ENCODE results near the gene MTA1. TPM values are rescaled to one million over a fixed set of nuclear protein-coding genes. Genes with fewer than 3 reads are reported as not detected.

The MTA1 gene
- polyA plus RNA-seq, 3 donors from 2014 or later, result 0.82 to 3.0 (median 2.8) TPM

DNA sequence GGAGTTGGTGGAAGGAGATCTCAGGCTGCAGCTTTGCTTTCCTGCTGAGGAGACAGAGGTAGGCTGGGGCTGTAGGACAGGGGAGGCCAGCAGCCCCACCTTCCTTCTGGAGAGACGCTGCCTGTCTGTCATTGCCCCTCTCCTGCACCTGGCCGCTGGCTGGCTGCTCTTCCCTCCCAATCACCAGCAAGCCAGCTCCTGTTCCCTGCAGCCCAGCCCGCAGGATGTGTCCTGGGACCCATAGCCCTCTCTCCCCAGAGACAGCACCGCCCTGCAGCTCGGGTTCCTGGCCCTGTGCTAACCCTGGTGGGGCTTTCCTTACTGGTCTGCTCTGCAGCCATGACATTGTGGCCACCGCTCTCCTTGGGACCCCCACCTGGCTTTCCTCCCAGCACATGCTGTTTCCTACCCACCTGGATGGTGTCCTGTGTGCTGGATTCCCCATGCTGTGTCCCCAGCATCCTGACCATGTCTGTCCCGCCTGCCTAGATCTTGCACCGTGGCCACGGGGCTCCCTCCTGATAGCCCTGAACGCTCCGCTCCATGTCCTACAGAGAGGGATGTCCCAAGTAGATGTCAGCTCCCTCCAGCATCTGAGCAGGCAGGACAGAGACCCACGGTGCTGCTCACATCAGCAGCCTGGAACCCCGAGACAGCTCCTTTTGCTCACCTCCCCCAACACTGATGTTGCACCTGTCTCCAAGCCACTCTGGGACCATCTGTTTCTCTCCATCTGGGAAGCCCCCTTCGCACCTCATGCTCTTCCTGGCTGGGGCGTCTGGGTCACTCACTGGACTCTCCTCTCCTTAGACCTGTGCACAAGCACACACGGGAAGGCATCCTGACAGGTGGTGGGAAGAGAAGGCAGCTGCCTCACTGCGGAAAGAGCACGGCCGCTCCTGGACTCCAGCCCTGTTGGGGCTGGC is 1.1 kb upstream of the MTA1 start:
- Mint-ChIP-seq H3K27me3 (ENCODE audit: low read depth in 3 of 3) (peaks cover 5 to 9% (median 5%) of the 10 kb centered on the region in 3 donors), H3K27ac (peak overlapping the region in 4 of 6 donors; percentile 21 to 67 (median 31)), H3K9me3 (no peaks in the 10 kb centered on the region), H3K4me3 (peak overlapping the region; percentile 42 to 80 (median 67)), H3K36me3 (no peaks in the 10 kb centered on the region), H3K4me1 (peaks cover 30 to 37% of the 10 kb centered on the region in 2 donors)
- no peak for DNase-seq

GRCh38 chr14:105420101-105420973 is 710 bp downstream of the MTA1 start:
- Mint-ChIP-seq H3K36me3 (no peaks in the 10 kb centered on the region), H3K4me1 (peaks cover 30 to 37% of the 10 kb centered on the region in 2 donors), H3K9me3 (no peaks in the 10 kb centered on the region), H3K4me3 (peak overlapping the region; percentile 70 to 85 (median 84)), H3K27me3 (ENCODE audit: low read depth in 3 of 3) (peaks cover 5% of the 10 kb centered on the region in 3 donors), H3K27ac (peak overlapping the region in 4 of 6 donors; percentile 62 to 85 (median 76))
- no peak for DNase-seq

GRCh38 chr14:105420974-105421674 is 1.5 kb downstream of the MTA1 start:
- peak overlapping the region; percentile 70 to 85 (median 84) for H3K4me3 Mint-ChIP-seq
- DNase-seq, result no peak
- peaks cover 29 to 36% of the 10 kb centered on the region in 2 donors for H3K4me1 Mint-ChIP-seq
- H3K27me3 Mint-ChIP-seq (ENCODE audit: low read depth in 3 of 3), result peaks cover 5% of the 10 kb centered on the region in 3 donors
- no peaks in the 10 kb centered on the region for H3K9me3 Mint-ChIP-seq
- peak overlapping the region; percentile 11 to 85 (median 68) for H3K27ac Mint-ChIP-seq
- H3K36me3 Mint-ChIP-seq, result no peaks in the 10 kb centered on the region

- Mint-ChIP-seq H3K36me3 (peaks cover 0 to 1% (median 0%) of the 10 kb centered on the region in 3 donors), H3K9me3 (no peaks in the 10 kb centered on the region), H3K27ac (peak overlapping the region; percentile 63 to 81 (median 78)), H3K27me3 (ENCODE audit: low read depth in 3 of 3) (peaks cover 3 to 5% (median 5%) of the 10 kb centered on the region in 3 donors), H3K4me3 (peak overlapping the region; percentile 54 to 85 (median 80)), H3K4me1 (peaks cover 36% of the 10 kb centered on the region in 2 donors)
- peak in 1 of 3 donors; percentile 37 for DNase-seq
Measured at GRCh38 chr14:105421723-105422615, 2.3 kb downstream of the MTA1 start.

- Mint-ChIP-seq H3K4me1 (peaks cover 43 to 45% of the 10 kb centered on the region in 2 donors), H3K4me3 (peak overlapping the region in 2 of 5 donors; percentile 9 to 21), H3K9me3 (no peaks in the 10 kb centered on the region), H3K36me3 (peaks cover 0 to 3% (median 0%) of the 10 kb centered on the region in 3 donors), H3K27ac (peak overlapping the region; percentile 28 to 81 (median 70)), H3K27me3 (ENCODE audit: low read depth in 3 of 3) (peaks cover 3 to 5% (median 5%) of the 10 kb centered on the region in 3 donors)
- DNase-seq, result no peak
Measured at GRCh38 chr14:105422695-105423487, 3.3 kb downstream of the MTA1 start.

GRCh38 chr14:105423488-105424195 is 4.0 kb downstream of the MTA1 start:
- no peaks in the 10 kb centered on the region for H3K9me3 Mint-ChIP-seq
- H3K4me3 Mint-ChIP-seq, result peak overlapping the region in 3 of 5 donors; percentile 9 to 46 (median 21)
- DNase-seq, result no peak
- H3K36me3 Mint-ChIP-seq, result peaks cover 0 to 3% (median 0%) of the 10 kb centered on the region in 3 donors
- H3K27me3 Mint-ChIP-seq (ENCODE audit: low read depth in 3 of 3), result peaks cover 2 to 4% (median 3%) of the 10 kb centered on the region in 3 donors
- peak overlapping the region in 1 of 6 donors; percentile 57 for H3K27ac Mint-ChIP-seq
- H3K4me1 Mint-ChIP-seq, result peaks cover 47 to 51% of the 10 kb centered on the region in 2 donors

GRCh38 chr14:105424861-105425260 is 5.2 kb downstream of the MTA1 start:
- no peak overlapping the region for H3K4me3 Mint-ChIP-seq
- H3K4me1 Mint-ChIP-seq, result peaks cover 45 to 51% of the 10 kb centered on the region in 2 donors
- H3K9me3 Mint-ChIP-seq, result no peaks in the 10 kb centered on the region
- H3K27ac Mint-ChIP-seq, result peak overlapping the region in 1 of 6 donors; percentile 17
- H3K27me3 Mint-ChIP-seq (ENCODE audit: low read depth in 3 of 3), result peaks cover 2 to 4% (median 3%) of the 10 kb centered on the region in 3 donors
- no peak for DNase-seq
- H3K36me3 Mint-ChIP-seq, result peaks cover 0 to 3% (median 0%) of the 10 kb centered on the region in 3 donors

- H3K36me3 Mint-ChIP-seq, result peaks cover 0 to 3% (median 0%) of the 10 kb centered on the region in 3 donors
- peaks cover 42 to 54% of the 10 kb centered on the region in 2 donors for H3K4me1 Mint-ChIP-seq
- DNase-seq, result no peak
- no peaks in the 10 kb centered on the region for H3K9me3 Mint-ChIP-seq
- H3K4me3 Mint-ChIP-seq, result no peak overlapping the region
- peaks cover 2 to 4% (median 2%) of the 10 kb centered on the region in 3 donors for H3K27me3 Mint-ChIP-seq (ENCODE audit: low read depth in 3 of 3)
- H3K27ac Mint-ChIP-seq, result no peak overlapping the region
Measured at GRCh38 chr14:105425823-105426247, 6.2 kb downstream of the MTA1 start.

DNA sequence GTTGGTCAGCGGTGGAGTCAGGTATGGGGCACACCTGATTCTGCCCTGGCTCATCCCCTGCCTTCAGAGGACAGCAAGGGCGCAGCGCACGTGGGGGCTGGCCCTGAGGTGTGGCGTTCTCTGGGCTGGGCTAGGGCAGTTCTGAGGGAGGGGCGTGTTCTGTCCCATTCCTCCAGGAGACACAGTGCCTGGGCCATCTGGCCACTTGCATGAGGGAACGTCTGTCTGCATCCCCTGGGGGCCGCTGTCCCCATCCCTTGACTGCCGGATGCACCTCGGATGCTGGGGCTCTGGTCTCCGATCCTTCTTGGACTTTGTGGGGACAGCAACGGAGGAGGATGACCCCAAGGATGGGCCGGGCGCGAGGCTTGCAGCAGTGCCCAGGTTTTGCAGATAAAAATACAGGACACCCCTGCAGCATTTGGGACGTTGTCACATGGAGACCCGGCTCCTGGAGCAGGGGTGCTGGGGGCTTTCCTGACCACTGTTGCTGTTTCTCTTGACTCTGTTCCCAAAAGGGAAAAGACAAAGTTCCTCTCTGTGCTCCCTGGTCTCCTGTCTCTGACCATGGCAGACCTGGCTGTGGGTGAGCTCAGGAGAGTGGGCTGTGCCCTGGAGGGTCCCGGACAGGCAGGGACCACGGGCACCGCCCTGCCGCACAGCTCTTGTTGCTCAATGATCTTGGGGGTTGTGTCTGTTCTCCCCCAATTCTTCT is 6.9 kb downstream of the MTA1 start:
- peak overlapping the region in 2 of 6 donors; percentile 59 to 62 for H3K27ac Mint-ChIP-seq
- DNase-seq, result no peak
- peaks cover 35 to 46% of the 10 kb centered on the region in 2 donors for H3K4me1 Mint-ChIP-seq
- peaks cover 0 to 4% (median 0%) of the 10 kb centered on the region in 3 donors for H3K27me3 Mint-ChIP-seq (ENCODE audit: low read depth in 3 of 3)
- H3K9me3 Mint-ChIP-seq, result no peaks in the 10 kb centered on the region
- peaks cover 0 to 3% (median 0%) of the 10 kb centered on the region in 3 donors for H3K36me3 Mint-ChIP-seq
- no peak overlapping the region for H3K4me3 Mint-ChIP-seq

GRCh38 chr14:105427412-105427811 is 7.8 kb downstream of the MTA1 start:
- Mint-ChIP-seq H3K4me1 (peaks cover 27 to 38% of the 10 kb centered on the region in 2 donors), H3K36me3 (peaks cover 0 to 3% (median 0%) of the 10 kb centered on the region in 3 donors), H3K27ac (peak overlapping the region in 3 of 6 donors; percentile 58 to 66 (median 59)), H3K4me3 (no peak overlapping the region), H3K27me3 (ENCODE audit: low read depth in 3 of 3) (peaks cover 0 to 2% (median 0%) of the 10 kb centered on the region in 3 donors), H3K9me3 (no peaks in the 10 kb centered on the region)
- DNase-seq, result no peak
